Osteoblast (primary cell): ENCODE data around the gene PCDHGA1. TPM values are rescaled to one million over a fixed set of nuclear protein-coding genes. Genes with fewer than 3 reads are reported as not detected.
A peak's percentile ranks its signal among the peaks of the same experiment; 100 is the strongest.

ENCODE experiments used
- DNase-seq: peaks from one replicate; pipeline ENCODE4 v3.0.0; 2011; ENCODE audit warnings: low spot score, mixed read lengths; ENCODE audit not compliant: insufficient read length; ENCODE audit errors: missing footprints
- H2AFZ ChIP-seq: 2 replicates; pipeline ENCODE4 v1.6.0; 2011; ENCODE audit warnings: mild to moderate bottlenecking, low read length
- H3K27ac ChIP-seq: 2 replicates; pipeline ENCODE4 v1.5.1; 2011; ENCODE audit warnings: mild to moderate bottlenecking, low read depth, low read length, moderate library complexity
- H3K27me3 ChIP-seq: 2 replicates; pipeline ENCODE4 v1.6.0; 2012; ENCODE audit warnings: mild to moderate bottlenecking, control low read depth, inconsistent platforms, low read length, moderate library complexity; ENCODE audit not compliant: insufficient read depth
- H3K36me3 ChIP-seq: 2 replicates; pipeline ENCODE4 v1.5.1; 2011; ENCODE audit warnings: mild to moderate bottlenecking, low read length, control low read depth, moderate library complexity; ENCODE audit not compliant: insufficient read depth
- H3K4me1 ChIP-seq: 2 replicates; pipeline ENCODE4 v1.5.1; 2011; ENCODE audit warnings: mild to moderate bottlenecking, low read length, control low read depth, moderate library complexity; ENCODE audit not compliant: insufficient read depth
- H3K4me2 ChIP-seq: 2 replicates; pipeline ENCODE4 v1.6.0; 2011; ENCODE audit warnings: mild to moderate bottlenecking, low read length; ENCODE audit not compliant: insufficient read depth
- H3K4me3 ChIP-seq: fragments of 200-600 bp; sonication (generic); 3 replicates; pipeline ENCODE4 v1.5.1; 2012; ENCODE audit warnings: mild to moderate bottlenecking, low read length, inconsistent platforms; ENCODE audit not compliant: insufficient read depth
- H3K79me2 ChIP-seq: 2 replicates; pipeline ENCODE4 v1.6.0; 2012; ENCODE audit warnings: mild to moderate bottlenecking, low read length, control low read depth, inconsistent platforms; ENCODE audit not compliant: insufficient read depth
- H3K9me3 ChIP-seq: 2 replicates; pipeline ENCODE4 v1.5.1; 2011; ENCODE audit warnings: low read depth, low read length, control low read depth
- H4K20me1 ChIP-seq: 2 replicates; pipeline ENCODE4 v1.6.0; 2012; ENCODE audit warnings: mild to moderate bottlenecking, low read length, control low read depth; ENCODE audit not compliant: insufficient read depth
- total RNA-seq: library from RNA; depleted of rRNA; stranded (reverse); fragments of >200 nt; gene quantifications from 2 replicates; pipeline ENCODE4 v1.2.3, GENCODE V29; 2012
- TF ChIP-seq, protein P1 (sequence below): IDR thresholded peaks from 2 replicates; pipeline ENCODE4 v1.5.1; 2011; ENCODE audit warnings: mild to moderate bottlenecking, low read depth, low read length, moderate library complexity; ENCODE audit errors: extremely low read depth

Gene PCDHGA1
- total RNA-seq, 1 donor = 1.1 TPM

DNA sequence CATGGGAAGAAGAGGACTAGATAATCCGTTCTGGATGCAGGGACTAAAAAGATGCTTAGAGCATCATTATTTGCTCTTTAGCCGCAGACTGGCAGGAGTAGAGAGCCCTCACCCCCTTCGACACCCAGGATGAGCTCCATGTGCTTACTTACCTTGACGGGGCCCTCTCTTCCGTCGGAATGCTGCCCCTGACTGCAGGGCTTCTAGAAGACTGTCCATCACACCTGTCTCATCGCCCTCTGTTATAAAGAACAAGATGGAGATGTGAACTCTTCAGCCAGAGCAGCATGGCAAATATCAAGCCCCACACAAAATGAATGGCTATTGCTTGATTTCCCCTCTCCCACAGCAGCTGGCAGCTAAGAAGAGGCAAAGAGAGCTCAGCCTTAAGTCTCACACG is 193.7 kb downstream of the PCDHGA1 start:
- no peak overlapping the region for H3K4me3 ChIP-seq

GRCh38 chr5:141524604-141525597 is 194.6 kb downstream of the PCDHGA1 start:
- H3K9me3 ChIP-seq = no peaks in the 10 kb centered on the region
- H3K4me2 ChIP-seq = peak overlapping the region; percentile 66
- H3K27ac ChIP-seq = peak overlapping the region; percentile 70
- peak; percentile 90 for DNase-seq
- peaks cover 69% of the 10 kb centered on the region for H3K4me1 ChIP-seq
- peaks cover 7% of the 10 kb centered on the region for H3K79me2 ChIP-seq
- TF ChIP-seq, protein P1, sequence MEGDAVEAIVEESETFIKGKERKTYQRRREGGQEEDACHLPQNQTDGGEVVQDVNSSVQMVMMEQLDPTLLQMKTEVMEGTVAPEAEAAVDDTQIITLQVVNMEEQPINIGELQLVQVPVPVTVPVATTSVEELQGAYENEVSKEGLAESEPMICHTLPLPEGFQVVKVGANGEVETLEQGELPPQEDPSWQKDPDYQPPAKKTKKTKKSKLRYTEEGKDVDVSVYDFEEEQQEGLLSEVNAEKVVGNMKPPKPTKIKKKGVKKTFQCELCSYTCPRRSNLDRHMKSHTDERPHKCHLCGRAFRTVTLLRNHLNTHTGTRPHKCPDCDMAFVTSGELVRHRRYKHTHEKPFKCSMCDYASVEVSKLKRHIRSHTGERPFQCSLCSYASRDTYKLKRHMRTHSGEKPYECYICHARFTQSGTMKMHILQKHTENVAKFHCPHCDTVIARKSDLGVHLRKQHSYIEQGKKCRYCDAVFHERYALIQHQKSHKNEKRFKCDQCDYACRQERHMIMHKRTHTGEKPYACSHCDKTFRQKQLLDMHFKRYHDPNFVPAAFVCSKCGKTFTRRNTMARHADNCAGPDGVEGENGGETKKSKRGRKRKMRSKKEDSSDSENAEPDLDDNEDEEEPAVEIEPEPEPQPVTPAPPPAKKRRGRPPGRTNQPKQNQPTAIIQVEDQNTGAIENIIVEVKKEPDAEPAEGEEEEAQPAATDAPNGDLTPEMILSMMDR = peak; percentile 100
- H2AFZ ChIP-seq = peak overlapping the region; percentile 23
- no peaks in the 10 kb centered on the region for H3K27me3 ChIP-seq
- no peaks in the 10 kb centered on the region for H4K20me1 ChIP-seq
- H3K36me3 ChIP-seq = peaks cover 32% of the 10 kb centered on the region
- H3K4me3 ChIP-seq = peak overlapping the region; percentile 18

More for the DNA sequence above, 193.7 kb downstream of the PCDHGA1 start:
- Histone ChIP-seq H3K27me3 (no peaks in the 10 kb centered on the region), H3K79me2 (peaks cover 7% of the 10 kb centered on the region), H3K36me3 (peaks cover 40% of the 10 kb centered on the region), H3K9me3 (no peaks in the 10 kb centered on the region), H2AFZ (no peak overlapping the region), H3K27ac (peak overlapping the region; percentile 70), H3K4me1 (peaks cover 61% of the 10 kb centered on the region), H3K4me2 (peak overlapping the region; percentile 66), H4K20me1 (no peaks in the 10 kb centered on the region)
- TF ChIP-seq, protein P1 = no peak
- no peak for DNase-seq

GRCh38 chr5:141525653-141526052 is 195.3 kb downstream of the PCDHGA1 start:
- TF ChIP-seq, protein P1 = no peak
- H3K9me3 ChIP-seq = no peaks in the 10 kb centered on the region
- peaks cover 32% of the 10 kb centered on the region for H3K36me3 ChIP-seq
- H3K4me3 ChIP-seq = peak overlapping the region; percentile 6
- peaks cover 7% of the 10 kb centered on the region for H3K79me2 ChIP-seq
- no peak for DNase-seq
- H3K4me1 ChIP-seq = peaks cover 64% of the 10 kb centered on the region
- H3K27me3 ChIP-seq = no peaks in the 10 kb centered on the region
- peak overlapping the region; percentile 66 for H3K4me2 ChIP-seq
- H2AFZ ChIP-seq = peak overlapping the region; percentile 23
- peak overlapping the region; percentile 70 for H3K27ac ChIP-seq
- no peaks in the 10 kb centered on the region for H4K20me1 ChIP-seq

GRCh38 chr5:141527426-141527825 is 197.1 kb downstream of the PCDHGA1 start:
- TF ChIP-seq, protein P1 = no peak
- no peak overlapping the region for H2AFZ ChIP-seq
- H3K9me3 ChIP-seq = no peaks in the 10 kb centered on the region
- H3K36me3 ChIP-seq = peaks cover 32% of the 10 kb centered on the region
- H3K4me1 ChIP-seq = peaks cover 48% of the 10 kb centered on the region
- H3K27me3 ChIP-seq = no peaks in the 10 kb centered on the region
- no peaks in the 10 kb centered on the region for H4K20me1 ChIP-seq
- DNase-seq = no peak
- H3K27ac ChIP-seq = no peak overlapping the region
- no peak overlapping the region for H3K4me2 ChIP-seq
- H3K4me3 ChIP-seq = no peak overlapping the region
- H3K79me2 ChIP-seq = peaks cover 7% of the 10 kb centered on the region
